Stimulated activated effector memory CD8-positive, alpha-beta T cell treated with anti-CD3 and anti-CD28 coated beads, Interleukin-12 subunit alpha, Interleukin-12 subunit beta, amount 100 ng/mL, for 72 hours (primary cell): ENCODE results near the gene KLHDC8B.

Experiments
- ATAC-seq: fragments of 150-1000 bp; cut with Tn5 transposase; 2 replicates; pipeline ENCODE4 v1.10.0; 2021
- DNase-seq, 2 donors: peaks; one replicate each; pipeline ENCODE4 v3.0.0; 2021 to 2022; ENCODE audit warnings: low spot score in 2 of 2
- H3K27ac Mint-ChIP-seq: one replicate; pipeline ENCODE4 v1.8.0; 2022; ENCODE audit warnings: mild to moderate bottlenecking, mixed read lengths
- H3K36me3 Mint-ChIP-seq: one replicate; pipeline ENCODE4 v1.8.0; 2022; ENCODE audit warnings: mild to moderate bottlenecking, mixed read lengths
- H3K4me1 Mint-ChIP-seq: one replicate; pipeline ENCODE4 v1.8.0; 2022; ENCODE audit warnings: mixed read lengths
- H3K4me3 Mint-ChIP-seq: one replicate; pipeline ENCODE4 v1.8.0; 2022; ENCODE audit warnings: mild to moderate bottlenecking, mixed read lengths
- H3K9me3 Mint-ChIP-seq: one replicate; pipeline ENCODE4 v1.8.0; 2022; ENCODE audit warnings: mixed read lengths

KLHDC8B gene

GRCh38 chr3:49171119-49171774 is at the start of gene KLHDC8B:
Gene KLHDC8B (plus strand): TSS chr3:49171598. CDS start chr3:49172770, 1,172 bp downstream.
- H3K9me3 Mint-ChIP-seq: no peaks in the 10 kb centered on the region
- peaks cover 15% of the 10 kb centered on the region for H3K4me1 Mint-ChIP-seq
- H3K4me3 Mint-ChIP-seq: peak within 1 kb of the TSS; percentile 74
- no peaks in the 10 kb centered on the region for H3K36me3 Mint-ChIP-seq
- peak; percentile 87 for ATAC-seq
- peak; percentile 89 to 93 for DNase-seq
- H3K27ac Mint-ChIP-seq: peak within 1 kb of the TSS; percentile 89

- Mint-ChIP-seq H3K4me3 (peak overlapping the region; percentile 75), H3K4me1 (peaks cover 26% of the 10 kb centered on the region), H3K9me3 (no peaks in the 10 kb centered on the region), H3K36me3 (peaks cover 25% of the 10 kb centered on the region), H3K27ac (peak overlapping the region; percentile 79)
- DNase-seq: no peak
- no peak for ATAC-seq
Observed at GRCh38 chr3:49122022-49122421, 49.4 kb upstream of the KLHDC8B start.

- peaks cover 20% of the 10 kb centered on the region for H3K36me3 Mint-ChIP-seq
- DNase-seq (no peak), ATAC-seq (no peak)
- H3K9me3 Mint-ChIP-seq: no peaks in the 10 kb centered on the region
- peaks cover 26% of the 10 kb centered on the region for H3K4me1 Mint-ChIP-seq
- peak overlapping the region; percentile 79 for H3K27ac Mint-ChIP-seq
- no peak overlapping the region for H3K4me3 Mint-ChIP-seq
Observed at GRCh38 chr3:49122451-49122850, 48.9 kb upstream of the KLHDC8B start.

DNA sequence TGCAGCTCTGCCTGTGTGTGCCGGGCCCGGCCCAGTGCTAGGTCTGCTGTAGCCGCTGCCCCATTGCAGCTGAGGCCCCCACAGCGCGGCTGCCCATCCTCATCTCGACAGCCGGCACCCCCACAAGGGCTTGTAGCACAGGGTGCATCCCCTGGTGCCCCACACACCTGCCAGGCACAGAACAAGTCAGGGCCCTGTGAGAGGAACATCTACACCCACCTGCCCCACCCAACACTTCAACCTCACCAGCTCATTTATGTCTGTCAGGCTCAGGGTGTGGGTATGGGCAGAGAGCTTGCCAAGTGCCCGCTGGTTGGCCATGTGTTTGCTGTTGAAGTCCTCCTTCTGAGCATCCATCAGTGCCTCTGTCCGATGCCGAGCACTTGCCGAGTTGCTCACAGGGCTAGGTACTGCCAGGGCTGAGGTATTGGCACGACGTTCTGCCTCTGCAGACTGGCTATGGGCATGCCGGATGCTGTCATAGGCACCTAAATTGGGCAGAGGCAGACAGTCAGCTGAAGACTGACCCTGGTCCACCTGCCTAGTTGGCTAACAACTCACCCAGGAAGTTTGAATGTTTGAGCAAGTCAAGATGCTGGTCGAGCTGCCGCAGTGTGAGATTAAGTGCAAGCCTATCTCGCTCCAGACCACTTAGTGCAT is 48.4 kb upstream of the KLHDC8B start:
- no peak for DNase-seq
- peaks cover 15% of the 10 kb centered on the region for H3K36me3 Mint-ChIP-seq
- H3K9me3 Mint-ChIP-seq: no peaks in the 10 kb centered on the region
- peaks cover 26% of the 10 kb centered on the region for H3K4me1 Mint-ChIP-seq
- H3K4me3 Mint-ChIP-seq: no peak overlapping the region
- no peak for ATAC-seq
- H3K27ac Mint-ChIP-seq: no peak overlapping the region

GRCh38 chr3:49123687-49124086 is 47.7 kb upstream of the KLHDC8B start:
- no peak overlapping the region for H3K4me3 Mint-ChIP-seq
- H3K27ac Mint-ChIP-seq: no peak overlapping the region
- H3K4me1 Mint-ChIP-seq: peaks cover 25% of the 10 kb centered on the region
- DNase-seq (no peak), ATAC-seq (no peak)
- H3K36me3 Mint-ChIP-seq: peaks cover 8% of the 10 kb centered on the region
- H3K9me3 Mint-ChIP-seq: no peaks in the 10 kb centered on the region

- no peak for DNase-seq
- H3K4me1 Mint-ChIP-seq: peaks cover 19% of the 10 kb centered on the region
- H3K27ac Mint-ChIP-seq: no peak overlapping the region
- peaks cover 3% of the 10 kb centered on the region for H3K36me3 Mint-ChIP-seq
- H3K4me3 Mint-ChIP-seq: no peak overlapping the region
- H3K9me3 Mint-ChIP-seq: no peaks in the 10 kb centered on the region
- ATAC-seq: no peak
Observed at GRCh38 chr3:49124203-49124602, 47.2 kb upstream of the KLHDC8B start.

GRCh38 chr3:49124991-49125670 is 46.3 kb upstream of the KLHDC8B start:
- Mint-ChIP-seq H3K4me1 (peaks cover 12% of the 10 kb centered on the region), H3K36me3 (no peaks in the 10 kb centered on the region), H3K9me3 (no peaks in the 10 kb centered on the region), H3K27ac (no peak overlapping the region), H3K4me3 (no peak overlapping the region)
- no peak for ATAC-seq
- no peak for DNase-seq

DNA sequence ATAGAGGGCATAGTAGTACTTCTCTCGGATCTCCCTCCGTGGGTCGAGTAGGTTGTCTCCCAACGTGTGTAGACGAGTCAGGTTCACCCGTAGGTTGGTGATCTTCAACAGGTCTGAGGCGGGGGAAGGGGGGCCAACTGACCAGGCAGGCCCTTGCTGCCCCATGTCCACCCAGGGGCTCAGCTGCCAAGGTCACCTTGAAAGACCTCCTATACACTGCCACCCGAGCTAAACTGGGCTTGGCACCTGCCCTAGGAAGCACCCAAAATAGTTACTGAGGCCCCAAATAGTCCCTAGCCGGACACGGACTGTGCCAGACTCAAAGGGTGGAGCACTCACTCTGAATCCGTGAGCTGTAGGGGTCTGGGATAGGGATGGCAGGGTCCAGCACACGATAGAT is 40.4 kb upstream of the KLHDC8B start:
- Mint-ChIP-seq H3K4me1 (peaks cover 6% of the 10 kb centered on the region), H3K4me3 (no peak overlapping the region), H3K27ac (no peak overlapping the region), H3K9me3 (no peaks in the 10 kb centered on the region), H3K36me3 (no peaks in the 10 kb centered on the region)
- DNase-seq (no peak), ATAC-seq (no peak)

DNA sequence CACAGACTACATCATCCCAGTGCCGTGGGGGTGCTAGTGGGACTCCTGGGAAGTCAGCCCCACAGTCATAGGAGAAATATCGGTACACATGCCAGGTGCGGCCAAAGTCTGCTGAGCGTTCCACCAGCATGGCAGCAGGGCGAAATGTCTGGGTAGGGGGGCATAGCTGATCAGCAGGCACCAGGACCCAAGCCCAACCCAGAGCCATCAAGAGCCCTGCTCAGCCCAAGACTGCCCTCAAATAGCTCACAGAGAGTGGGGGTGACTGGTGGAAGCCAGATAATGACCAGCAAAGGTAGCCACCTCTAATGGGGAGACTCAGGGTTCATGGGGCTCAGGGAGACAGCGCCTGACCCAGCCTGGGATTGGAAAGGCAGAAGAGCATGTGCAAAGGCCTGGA is 39.8 kb upstream of the KLHDC8B start:
- Mint-ChIP-seq H3K36me3 (no peaks in the 10 kb centered on the region), H3K27ac (no peak overlapping the region), H3K4me3 (no peak overlapping the region), H3K4me1 (peaks cover 6% of the 10 kb centered on the region), H3K9me3 (no peaks in the 10 kb centered on the region)
- DNase-seq: no peak
- ATAC-seq: no peak

- peaks cover 6% of the 10 kb centered on the region for H3K4me1 Mint-ChIP-seq
- H3K27ac Mint-ChIP-seq: no peak overlapping the region
- H3K9me3 Mint-ChIP-seq: no peaks in the 10 kb centered on the region
- H3K4me3 Mint-ChIP-seq: no peak overlapping the region
- no peak for ATAC-seq
- no peak for DNase-seq
- no peaks in the 10 kb centered on the region for H3K36me3 Mint-ChIP-seq
Observed at GRCh38 chr3:49132073-49132436, 39.3 kb upstream of the KLHDC8B start.

DNA sequence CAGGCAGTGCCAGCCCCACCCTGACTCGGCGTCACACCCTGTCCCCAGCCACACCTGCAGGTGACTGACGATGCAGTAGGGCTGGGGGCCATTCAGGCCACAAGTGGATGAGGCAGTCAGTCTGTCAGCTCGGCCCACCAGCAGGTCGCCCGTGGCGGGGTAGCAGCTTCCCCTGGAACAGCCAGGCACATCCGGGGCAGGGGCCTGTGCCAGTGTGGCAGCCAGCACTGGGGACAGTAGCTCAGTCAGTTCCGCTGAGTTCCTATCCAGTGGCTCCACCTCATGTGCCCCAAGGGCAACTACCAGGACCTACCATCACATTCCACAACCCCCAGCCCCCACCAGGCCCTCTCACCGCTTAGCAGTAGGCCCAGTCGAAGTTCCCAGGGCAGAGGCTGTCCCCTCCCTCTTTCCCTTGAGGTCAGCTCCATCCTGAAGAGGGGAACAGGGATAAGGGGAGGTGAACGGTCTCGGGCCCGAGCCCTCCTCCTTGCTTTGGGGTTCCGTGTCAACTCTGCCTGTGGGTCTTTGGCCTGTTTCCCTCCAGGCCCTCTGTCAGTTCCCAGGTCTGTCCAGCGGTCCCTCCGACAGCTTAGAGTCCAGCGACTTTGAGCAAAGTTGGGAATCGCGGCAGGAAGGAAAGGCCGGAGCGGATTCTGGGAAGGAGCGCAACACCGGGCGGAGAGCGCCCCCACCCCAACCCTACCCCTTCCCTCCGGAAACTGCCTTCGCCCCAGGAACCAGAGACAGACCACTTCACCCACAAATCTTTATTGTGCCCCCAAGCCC is 38.8 kb upstream of the KLHDC8B start, which contains the start of gene LAMB2:
TSS of gene LAMB2 (minus strand) at position 614 of the 789 bp plus-strand sequence. CDS start at position 431, 183 bp downstream.
- peaks cover 6% of the 10 kb centered on the region for H3K4me1 Mint-ChIP-seq
- ATAC-seq (no peak), DNase-seq (no peak)
- no peaks in the 10 kb centered on the region for H3K36me3 Mint-ChIP-seq
- H3K27ac Mint-ChIP-seq: no peak within 1 kb of the TSS
- no peak within 1 kb of the TSS for H3K4me3 Mint-ChIP-seq
- H3K9me3 Mint-ChIP-seq: no peaks in the 10 kb centered on the region

GRCh38 chr3:49133226-49133951 is 38.0 kb upstream of the KLHDC8B start:
- no peak overlapping the region for H3K27ac Mint-ChIP-seq
- no peaks in the 10 kb centered on the region for H3K36me3 Mint-ChIP-seq
- peaks cover 6% of the 10 kb centered on the region for H3K4me1 Mint-ChIP-seq
- no peaks in the 10 kb centered on the region for H3K9me3 Mint-ChIP-seq
- no peak for DNase-seq
- ATAC-seq: no peak
- no peak overlapping the region for H3K4me3 Mint-ChIP-seq

GRCh38 chr3:49134471-49135265 is 36.7 kb upstream of the KLHDC8B start:
- ATAC-seq (no peak), DNase-seq (no peak)
- no peak overlapping the region for H3K27ac Mint-ChIP-seq
- peaks cover 6% of the 10 kb centered on the region for H3K4me1 Mint-ChIP-seq
- no peak overlapping the region for H3K4me3 Mint-ChIP-seq
- H3K9me3 Mint-ChIP-seq: no peaks in the 10 kb centered on the region
- H3K36me3 Mint-ChIP-seq: no peaks in the 10 kb centered on the region

DNA sequence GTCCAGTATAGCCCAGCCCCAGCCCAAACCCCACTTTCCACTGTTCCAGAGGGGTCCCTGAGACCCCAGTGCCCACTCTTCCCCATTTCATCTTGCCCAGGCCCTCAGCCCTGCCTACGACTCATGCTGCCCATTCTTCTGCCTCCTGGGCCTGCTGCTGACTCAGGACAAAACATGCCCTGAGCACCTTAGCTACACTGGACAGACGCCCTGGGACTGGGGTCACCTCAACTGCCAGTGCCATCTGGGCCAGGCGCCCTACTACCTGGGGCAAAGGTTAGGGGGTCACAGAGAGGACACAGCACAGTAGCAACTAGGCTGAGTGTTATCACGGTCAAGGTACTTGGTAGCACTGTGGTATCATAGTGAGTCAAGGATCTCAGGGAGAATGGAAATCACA is 35.9 kb upstream of the KLHDC8B start:
- DNase-seq (no peak), ATAC-seq (no peak)
- H3K4me1 Mint-ChIP-seq: peaks cover 6% of the 10 kb centered on the region
- no peaks in the 10 kb centered on the region for H3K9me3 Mint-ChIP-seq
- no peaks in the 10 kb centered on the region for H3K36me3 Mint-ChIP-seq
- no peak overlapping the region for H3K4me3 Mint-ChIP-seq
- H3K27ac Mint-ChIP-seq: no peak overlapping the region
